C4-2B (cell line): ENCODE results near the gene MATR3.

Experiments
- CTCF ChIP-seq: fragments of 450-650 bp; conservative IDR thresholded peaks from 2 replicates; pipeline ENCODE4 v1.5.1; 2017; ENCODE audit warnings: mild to moderate bottlenecking
- ZFX ChIP-seq: fragments of 450-650 bp; IDR thresholded peaks from 2 replicates; pipeline ENCODE4 v1.6.1; 2017

DNA sequence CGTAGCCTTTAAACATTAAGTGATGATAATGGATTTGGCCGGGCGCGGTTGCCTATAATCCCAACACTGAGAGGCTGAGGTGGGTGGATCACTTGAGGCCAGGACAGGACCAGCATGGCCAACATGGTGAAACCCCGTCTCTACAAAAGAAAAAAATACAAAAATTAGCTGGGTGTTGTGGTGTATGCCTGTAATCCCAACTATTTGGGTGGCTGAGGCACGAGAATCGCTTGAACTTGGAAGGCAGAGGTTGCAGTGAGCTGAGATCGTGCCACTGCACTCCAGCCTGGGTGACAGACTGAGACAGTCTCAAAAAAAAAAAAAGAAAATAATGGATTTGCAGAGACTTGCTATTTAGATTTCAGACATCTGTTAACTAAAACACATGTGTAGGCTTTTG, 9.2 kb upstream of the MATR3 start:
- no peak for TF ChIP-seq CTCF
- no peak for TF ChIP-seq ZFX
